Body of pancreas (tissue), 4 donors: ENCODE data around the gene NAT14.

Source experiments
- POLR2A ChIP-seq, 3 donors: fragments of 450-650 bp; IDR thresholded peaks; one replicate each; pipeline ENCODE4 v1.6.1; 2016; ENCODE audit warnings: antibody characterized with exemption in 3 of 3, mild to moderate bottlenecking in 2 of 3
- TF ChIP-seq, protein P1 (sequence below), 7 experiments: fragments of 450-650 bp in 4 of 7; fragments of 200-600 bp in 3 of 7; sonication (generic) in 3 of 7; IDR thresholded peaks; one replicate each; pipeline ENCODE4 v1.5.1; 2016 to 2019; ENCODE audit warnings: antibody characterized with exemption in 7 of 7

DNA sequence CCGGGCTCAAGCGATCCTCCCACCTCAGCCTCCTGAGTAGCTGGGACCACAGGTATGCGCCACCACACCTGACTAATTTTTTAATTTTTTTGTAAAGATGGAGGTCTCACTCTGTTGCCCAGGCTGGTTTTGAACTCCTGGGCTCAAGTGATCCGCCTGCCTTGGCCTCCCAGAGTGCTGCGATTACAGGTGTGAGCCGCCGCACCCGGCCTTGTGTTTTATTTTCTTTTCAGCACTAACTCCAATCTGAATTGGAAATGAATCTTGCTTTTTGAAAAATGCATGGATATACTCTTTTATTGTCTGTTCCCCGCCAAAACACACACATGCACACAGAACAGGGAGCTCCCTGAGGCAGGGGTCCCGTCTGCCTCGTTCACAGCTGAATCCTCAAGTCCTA is 22.3 kb upstream of the NAT14 start:
- TF ChIP-seq POLR2A (IDR thresholded peaks at IDR 0.05): no peak
- TF ChIP-seq, protein P1, sequence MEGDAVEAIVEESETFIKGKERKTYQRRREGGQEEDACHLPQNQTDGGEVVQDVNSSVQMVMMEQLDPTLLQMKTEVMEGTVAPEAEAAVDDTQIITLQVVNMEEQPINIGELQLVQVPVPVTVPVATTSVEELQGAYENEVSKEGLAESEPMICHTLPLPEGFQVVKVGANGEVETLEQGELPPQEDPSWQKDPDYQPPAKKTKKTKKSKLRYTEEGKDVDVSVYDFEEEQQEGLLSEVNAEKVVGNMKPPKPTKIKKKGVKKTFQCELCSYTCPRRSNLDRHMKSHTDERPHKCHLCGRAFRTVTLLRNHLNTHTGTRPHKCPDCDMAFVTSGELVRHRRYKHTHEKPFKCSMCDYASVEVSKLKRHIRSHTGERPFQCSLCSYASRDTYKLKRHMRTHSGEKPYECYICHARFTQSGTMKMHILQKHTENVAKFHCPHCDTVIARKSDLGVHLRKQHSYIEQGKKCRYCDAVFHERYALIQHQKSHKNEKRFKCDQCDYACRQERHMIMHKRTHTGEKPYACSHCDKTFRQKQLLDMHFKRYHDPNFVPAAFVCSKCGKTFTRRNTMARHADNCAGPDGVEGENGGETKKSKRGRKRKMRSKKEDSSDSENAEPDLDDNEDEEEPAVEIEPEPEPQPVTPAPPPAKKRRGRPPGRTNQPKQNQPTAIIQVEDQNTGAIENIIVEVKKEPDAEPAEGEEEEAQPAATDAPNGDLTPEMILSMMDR (IDR thresholded peaks at IDR 0.05): no peak
